WTC11 (cell line): ENCODE data around the gene MYOF.

Experiments
- FOXP1 ChIP-seq: sonication (generic); formaldehyde crosslinking; IDR thresholded peaks from 2 replicates; pipeline ENCODE4 v1.8.0; 2022; ENCODE audit warnings: missing genetic modification reagents, mild to moderate bottlenecking, moderate library complexity, borderline replicate concordance
- NR2C2 ChIP-seq: sonication (generic); formaldehyde crosslinking; IDR thresholded peaks from 2 replicates; pipeline ENCODE4 v1.8.0; 2022; ENCODE audit warnings: mild to moderate bottlenecking, missing genetic modification reagents
- SP1 ChIP-seq: sonication (generic); formaldehyde crosslinking; conservative IDR thresholded peaks from 2 replicates; pipeline ENCODE4 v1.8.1; 2022; ENCODE audit warnings: missing genetic modification reagents
- TCF7 ChIP-seq: sonication (generic); formaldehyde crosslinking; IDR thresholded peaks from 2 replicates; pipeline ENCODE4 v1.8.0; 2022; ENCODE audit warnings: mild to moderate bottlenecking, low read depth, missing genetic modification reagents, moderate library complexity
- TEAD4 ChIP-seq: sonication (generic); formaldehyde crosslinking; IDR thresholded peaks from 2 replicates; pipeline ENCODE4 v1.8.0; 2022; ENCODE audit warnings: mild to moderate bottlenecking, missing genetic modification reagents
- ZNF232 ChIP-seq: sonication (generic); formaldehyde crosslinking; IDR thresholded peaks from 2 replicates; pipeline ENCODE4 v1.8.0; 2022; ENCODE audit warnings: mild to moderate bottlenecking, missing genetic modification reagents
- TF ChIP-seq, protein P1 (sequence below): sonication (generic); formaldehyde crosslinking; IDR thresholded peaks from 2 replicates; pipeline ENCODE4 v1.8.0; 2022; ENCODE audit warnings: missing genetic modification reagents
- TF ChIP-seq, protein P2 (sequence below): fragments of 200-600 bp; IDR thresholded peaks from 2 replicates; pipeline ENCODE4 v1.8.0; 2022; ENCODE audit warnings: antibody characterized with exemption
- TF ChIP-seq, protein P3 (sequence below): sonication (generic); formaldehyde crosslinking; IDR thresholded peaks from 2 replicates; pipeline ENCODE4 v1.8.1; 2023; ENCODE audit warnings: mild to moderate bottlenecking, moderate library complexity, missing genetic modification reagents
- TF ChIP-seq, protein P4 (sequence below): sonication (generic); formaldehyde crosslinking; IDR thresholded peaks from 2 replicates; pipeline ENCODE4 v1.8.0; 2022; ENCODE audit warnings: mild to moderate bottlenecking, missing genetic modification reagents

DNA sequence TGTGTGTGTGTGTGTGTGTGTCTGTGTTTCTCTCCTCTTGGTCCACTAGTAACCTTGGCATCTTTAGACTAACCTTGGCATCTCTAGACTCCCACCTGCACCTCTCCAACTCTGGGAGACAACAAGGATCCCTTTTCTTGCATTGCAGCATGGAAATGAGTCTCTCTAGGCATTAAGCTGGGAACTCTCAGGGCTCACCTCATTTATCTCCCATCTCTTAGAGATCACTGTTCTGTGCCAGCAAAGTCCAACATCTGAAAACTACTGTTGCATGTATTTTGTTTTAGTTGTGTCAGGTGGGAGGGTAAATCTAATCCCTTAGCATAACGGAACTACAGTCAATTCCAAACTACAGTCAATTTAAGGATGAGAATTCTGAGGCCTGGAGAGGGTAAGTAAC lies 38.7 kb downstream of the MYOF start:
- no peak for TF ChIP-seq NR2C2 (CRISPR knock-in tag)
- TF ChIP-seq TEAD4 (CRISPR knock-in tag): no peak
- TF ChIP-seq FOXP1 (CRISPR knock-in tag): no peak
- TF ChIP-seq, protein P1, sequence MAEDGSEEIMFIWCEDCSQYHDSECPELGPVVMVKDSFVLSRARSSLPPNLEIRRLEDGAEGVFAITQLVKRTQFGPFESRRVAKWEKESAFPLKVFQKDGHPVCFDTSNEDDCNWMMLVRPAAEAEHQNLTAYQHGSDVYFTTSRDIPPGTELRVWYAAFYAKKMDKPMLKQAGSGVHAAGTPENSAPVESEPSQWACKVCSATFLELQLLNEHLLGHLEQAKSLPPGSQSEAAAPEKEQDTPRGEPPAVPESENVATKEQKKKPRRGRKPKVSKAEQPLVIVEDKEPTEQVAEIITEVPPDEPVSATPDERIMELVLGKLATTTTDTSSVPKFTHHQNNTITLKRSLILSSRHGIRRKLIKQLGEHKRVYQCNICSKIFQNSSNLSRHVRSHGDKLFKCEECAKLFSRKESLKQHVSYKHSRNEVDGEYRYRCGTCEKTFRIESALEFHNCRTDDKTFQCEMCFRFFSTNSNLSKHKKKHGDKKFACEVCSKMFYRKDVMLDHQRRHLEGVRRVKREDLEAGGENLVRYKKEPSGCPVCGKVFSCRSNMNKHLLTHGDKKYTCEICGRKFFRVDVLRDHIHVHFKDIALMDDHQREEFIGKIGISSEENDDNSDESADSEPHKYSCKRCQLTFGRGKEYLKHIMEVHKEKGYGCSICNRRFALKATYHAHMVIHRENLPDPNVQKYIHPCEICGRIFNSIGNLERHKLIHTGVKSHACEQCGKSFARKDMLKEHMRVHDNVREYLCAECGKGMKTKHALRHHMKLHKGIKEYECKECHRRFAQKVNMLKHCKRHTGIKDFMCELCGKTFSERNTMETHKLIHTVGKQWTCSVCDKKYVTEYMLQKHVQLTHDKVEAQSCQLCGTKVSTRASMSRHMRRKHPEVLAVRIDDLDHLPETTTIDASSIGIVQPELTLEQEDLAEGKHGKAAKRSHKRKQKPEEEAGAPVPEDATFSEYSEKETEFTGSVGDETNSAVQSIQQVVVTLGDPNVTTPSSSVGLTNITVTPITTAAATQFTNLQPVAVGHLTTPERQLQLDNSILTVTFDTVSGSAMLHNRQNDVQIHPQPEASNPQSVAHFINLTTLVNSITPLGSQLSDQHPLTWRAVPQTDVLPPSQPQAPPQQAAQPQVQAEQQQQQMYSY (CRISPR knock-in tag): no peak
- TF ChIP-seq, protein P2, sequence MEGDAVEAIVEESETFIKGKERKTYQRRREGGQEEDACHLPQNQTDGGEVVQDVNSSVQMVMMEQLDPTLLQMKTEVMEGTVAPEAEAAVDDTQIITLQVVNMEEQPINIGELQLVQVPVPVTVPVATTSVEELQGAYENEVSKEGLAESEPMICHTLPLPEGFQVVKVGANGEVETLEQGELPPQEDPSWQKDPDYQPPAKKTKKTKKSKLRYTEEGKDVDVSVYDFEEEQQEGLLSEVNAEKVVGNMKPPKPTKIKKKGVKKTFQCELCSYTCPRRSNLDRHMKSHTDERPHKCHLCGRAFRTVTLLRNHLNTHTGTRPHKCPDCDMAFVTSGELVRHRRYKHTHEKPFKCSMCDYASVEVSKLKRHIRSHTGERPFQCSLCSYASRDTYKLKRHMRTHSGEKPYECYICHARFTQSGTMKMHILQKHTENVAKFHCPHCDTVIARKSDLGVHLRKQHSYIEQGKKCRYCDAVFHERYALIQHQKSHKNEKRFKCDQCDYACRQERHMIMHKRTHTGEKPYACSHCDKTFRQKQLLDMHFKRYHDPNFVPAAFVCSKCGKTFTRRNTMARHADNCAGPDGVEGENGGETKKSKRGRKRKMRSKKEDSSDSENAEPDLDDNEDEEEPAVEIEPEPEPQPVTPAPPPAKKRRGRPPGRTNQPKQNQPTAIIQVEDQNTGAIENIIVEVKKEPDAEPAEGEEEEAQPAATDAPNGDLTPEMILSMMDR: no peak
- no peak for TF ChIP-seq SP1 (CRISPR knock-in tag)
- TF ChIP-seq, protein P3, sequence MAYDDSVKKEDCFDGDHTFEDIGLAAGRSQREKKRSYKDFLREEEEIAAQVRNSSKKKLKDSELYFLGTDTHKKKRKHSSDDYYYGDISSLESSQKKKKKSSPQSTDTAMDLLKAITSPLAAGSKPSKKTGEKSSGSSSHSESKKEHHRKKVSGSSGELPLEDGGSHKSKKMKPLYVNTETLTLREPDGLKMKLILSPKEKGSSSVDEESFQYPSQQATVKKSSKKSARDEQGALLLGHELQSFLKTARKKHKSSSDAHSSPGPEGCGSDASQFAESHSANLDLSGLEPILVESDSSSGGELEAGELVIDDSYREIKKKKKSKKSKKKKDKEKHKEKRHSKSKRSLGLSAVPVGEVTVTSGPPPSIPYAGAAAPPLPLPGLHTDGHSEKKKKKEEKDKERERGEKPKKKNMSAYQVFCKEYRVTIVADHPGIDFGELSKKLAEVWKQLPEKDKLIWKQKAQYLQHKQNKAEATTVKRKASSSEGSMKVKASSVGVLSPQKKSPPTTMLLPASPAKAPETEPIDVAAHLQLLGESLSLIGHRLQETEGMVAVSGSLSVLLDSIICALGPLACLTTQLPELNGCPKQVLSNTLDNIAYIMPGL: no peak
- no peak for TF ChIP-seq TCF7
- no peak for TF ChIP-seq ZNF232 (CRISPR knock-in tag)
- TF ChIP-seq, protein P4, sequence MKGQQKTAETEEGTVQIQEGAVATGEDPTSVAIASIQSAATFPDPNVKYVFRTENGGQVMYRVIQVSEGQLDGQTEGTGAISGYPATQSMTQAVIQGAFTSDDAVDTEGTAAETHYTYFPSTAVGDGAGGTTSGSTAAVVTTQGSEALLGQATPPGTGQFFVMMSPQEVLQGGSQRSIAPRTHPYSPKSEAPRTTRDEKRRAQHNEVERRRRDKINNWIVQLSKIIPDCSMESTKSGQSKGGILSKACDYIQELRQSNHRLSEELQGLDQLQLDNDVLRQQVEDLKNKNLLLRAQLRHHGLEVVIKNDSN (CRISPR knock-in tag): no peak
